Panc1 (cell line): ENCODE data around the gene ZC2HC1B. TPM values are rescaled to one million over a fixed set of nuclear protein-coding genes. Genes with fewer than 3 reads are reported as not detected.

ENCODE experiments used
- ATAC-seq: fragments of 200-7000 bp; cut with Tn5 transposase; 2 replicates; pipeline ENCODE4 v1.9.1; 2020; ENCODE audit warnings: mild to moderate bottlenecking, moderate library complexity
- BruUV-seq: library from RNA; stranded (reverse); fragments of 400-500 nt; replicated peaks from 2 replicates; lab custom pipeline; 2021; lab: Mats Ljungman, UMichigan
- CTCF ChIA-PET: fragments of 300-600 bp; sonication (Branson Sonifier 250); formaldehyde crosslinking; loops from one replicate; lab custom pipeline; 2022; ENCODE audit warnings: antibody characterized with exemption; lab: Charles Lee
- POLR2A ChIA-PET: fragments of 300-600 bp; sonication (Branson Sonifier 250); formaldehyde crosslinking; loops from one replicate; lab custom pipeline; 2022; ENCODE audit warnings: antibody characterized with exemption; lab: Charles Lee
- DNase-seq: peaks from one replicate; pipeline ENCODE4 v3.0.0-alpha.2; 2010; ENCODE audit warnings: low read depth, low spot score
- H3K27ac ChIP-seq: 2 replicates; pipeline ENCODE4 v1.5.1; 2011; ENCODE audit warnings: mild to moderate bottlenecking, low read length, inconsistent platforms
- H3K27me3 ChIP-seq: fragments of 200-500 bp; sonication (Bioruptor generic); 2 replicates; pipeline ENCODE4 v1.6.0; 2014; ENCODE audit warnings: low read length, inconsistent platforms; ENCODE audit not compliant: control insufficient read depth, insufficient read depth
- H3K36me3 ChIP-seq: fragments of 200-500 bp; sonication (Bioruptor generic); 2 replicates; pipeline ENCODE4 v1.5.1; 2014; ENCODE audit warnings: inconsistent platforms, mild to moderate bottlenecking, low read length, moderate library complexity; ENCODE audit not compliant: control insufficient read depth, insufficient read depth
- H3K4me1 ChIP-seq: 2 replicates; pipeline ENCODE4 v1.5.1; 2011; ENCODE audit warnings: inconsistent platforms, mild to moderate bottlenecking, low read length, moderate library complexity; ENCODE audit not compliant: control insufficient read depth, insufficient read depth
- H3K4me3 ChIP-seq, 2 experiments: 2 replicates each; pipeline ENCODE4 v1.5.1; 2011 to 2012; ENCODE audit warnings: low read depth in 2 of 2, low read length in 2 of 2, mild to moderate bottlenecking in 2 of 2, inconsistent platforms in 1 of 2, moderate library complexity in 1 of 2
- H3K9me3 ChIP-seq: fragments of 200-500 bp; sonication (Bioruptor generic); 2 replicates; pipeline ENCODE4 v1.5.1; 2014; ENCODE audit warnings: low read depth, mild to moderate bottlenecking, inconsistent platforms, low read length, moderate library complexity; ENCODE audit not compliant: control insufficient read depth, insufficient read depth
- POLR2AphosphoS5 ChIP-seq: IDR thresholded peaks from 2 replicates; pipeline ENCODE4 v1.6.1; 2012; ENCODE audit warnings: mild to moderate bottlenecking, low read depth, low read length, moderate library complexity
- SIN3A ChIP-seq: IDR thresholded peaks from 2 replicates; pipeline ENCODE4 v1.6.1; 2012; ENCODE audit warnings: low read depth, mild to moderate bottlenecking, low read length, moderate library complexity, borderline replicate concordance; ENCODE audit not compliant: insufficient read depth
- TCF7L2 ChIP-seq: IDR thresholded peaks from 2 replicates; pipeline ENCODE4 v1.6.1; 2011; ENCODE audit warnings: mild to moderate bottlenecking, low read depth, low read length, inconsistent platforms
- in situ Hi-C: cut with HindIII; loops from 2 replicates; pipeline ENCODE4 v1.10.0; 2016; ENCODE audit warnings: low sequenced_read_pairs, low pct_unique_long_range_greater_than_20kb
- intact Hi-C: fragments of 100-400 bp; cut with micrococcal nuclease; formaldehyde crosslinking; loops from one replicate; pipeline ENCODE4 v1.10.0; 2022; ENCODE audit not compliant: unreplicated experiment
- total RNA-seq: library from RNA; stranded (reverse); gene quantifications from one replicate; pipeline ENCODE4 v1.2.1, GENCODE V29; 2021; ENCODE audit not compliant: unreplicated experiment
- TF ChIP-seq, protein P1 (sequence below), 2 experiments: IDR thresholded peaks; 2 replicates each; pipeline ENCODE4 v1.6.1; 2011 to 2012; ENCODE audit warnings: low read depth in 2 of 2, control low read depth in 1 of 2, low read length in 1 of 2, mild to moderate bottlenecking in 1 of 2, moderate library complexity in 1 of 2; ENCODE audit not compliant: insufficient read depth in 1 of 2
- TF ChIP-seq, protein P2 (sequence below): fragments of 450-650 bp; IDR thresholded peaks from 2 replicates; pipeline ENCODE4 v1.5.1; 2017; ENCODE audit warnings: mild to moderate bottlenecking

The ZC2HC1B gene
- total RNA-seq, 1 experiment from 2014 or later = not detected

GRCh38 chr6:143950875-143951274 lies 86.6 kb downstream of the ZC2HC1B start:
- H3K9me3 ChIP-seq = no peaks in the 10 kb centered on the region
- H3K36me3 ChIP-seq = no peaks in the 10 kb centered on the region; the same call in 1 of the 2 replicates
- POLR2A ChIA-PET = no interaction called here
- TF ChIP-seq, protein P1, sequence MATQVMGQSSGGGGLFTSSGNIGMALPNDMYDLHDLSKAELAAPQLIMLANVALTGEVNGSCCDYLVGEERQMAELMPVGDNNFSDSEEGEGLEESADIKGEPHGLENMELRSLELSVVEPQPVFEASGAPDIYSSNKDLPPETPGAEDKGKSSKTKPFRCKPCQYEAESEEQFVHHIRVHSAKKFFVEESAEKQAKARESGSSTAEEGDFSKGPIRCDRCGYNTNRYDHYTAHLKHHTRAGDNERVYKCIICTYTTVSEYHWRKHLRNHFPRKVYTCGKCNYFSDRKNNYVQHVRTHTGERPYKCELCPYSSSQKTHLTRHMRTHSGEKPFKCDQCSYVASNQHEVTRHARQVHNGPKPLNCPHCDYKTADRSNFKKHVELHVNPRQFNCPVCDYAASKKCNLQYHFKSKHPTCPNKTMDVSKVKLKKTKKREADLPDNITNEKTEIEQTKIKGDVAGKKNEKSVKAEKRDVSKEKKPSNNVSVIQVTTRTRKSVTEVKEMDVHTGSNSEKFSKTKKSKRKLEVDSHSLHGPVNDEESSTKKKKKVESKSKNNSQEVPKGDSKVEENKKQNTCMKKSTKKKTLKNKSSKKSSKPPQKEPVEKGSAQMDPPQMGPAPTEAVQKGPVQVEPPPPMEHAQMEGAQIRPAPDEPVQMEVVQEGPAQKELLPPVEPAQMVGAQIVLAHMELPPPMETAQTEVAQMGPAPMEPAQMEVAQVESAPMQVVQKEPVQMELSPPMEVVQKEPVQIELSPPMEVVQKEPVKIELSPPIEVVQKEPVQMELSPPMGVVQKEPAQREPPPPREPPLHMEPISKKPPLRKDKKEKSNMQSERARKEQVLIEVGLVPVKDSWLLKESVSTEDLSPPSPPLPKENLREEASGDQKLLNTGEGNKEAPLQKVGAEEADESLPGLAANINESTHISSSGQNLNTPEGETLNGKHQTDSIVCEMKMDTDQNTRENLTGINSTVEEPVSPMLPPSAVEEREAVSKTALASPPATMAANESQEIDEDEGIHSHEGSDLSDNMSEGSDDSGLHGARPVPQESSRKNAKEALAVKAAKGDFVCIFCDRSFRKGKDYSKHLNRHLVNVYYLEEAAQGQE (IDR thresholded peaks at IDR 0.05; ENCODE audit: insufficient read depth in 1 of 2, low read depth in 2 of 2, low read length in 1 of 2) = no peak
- TF ChIP-seq, protein P2, sequence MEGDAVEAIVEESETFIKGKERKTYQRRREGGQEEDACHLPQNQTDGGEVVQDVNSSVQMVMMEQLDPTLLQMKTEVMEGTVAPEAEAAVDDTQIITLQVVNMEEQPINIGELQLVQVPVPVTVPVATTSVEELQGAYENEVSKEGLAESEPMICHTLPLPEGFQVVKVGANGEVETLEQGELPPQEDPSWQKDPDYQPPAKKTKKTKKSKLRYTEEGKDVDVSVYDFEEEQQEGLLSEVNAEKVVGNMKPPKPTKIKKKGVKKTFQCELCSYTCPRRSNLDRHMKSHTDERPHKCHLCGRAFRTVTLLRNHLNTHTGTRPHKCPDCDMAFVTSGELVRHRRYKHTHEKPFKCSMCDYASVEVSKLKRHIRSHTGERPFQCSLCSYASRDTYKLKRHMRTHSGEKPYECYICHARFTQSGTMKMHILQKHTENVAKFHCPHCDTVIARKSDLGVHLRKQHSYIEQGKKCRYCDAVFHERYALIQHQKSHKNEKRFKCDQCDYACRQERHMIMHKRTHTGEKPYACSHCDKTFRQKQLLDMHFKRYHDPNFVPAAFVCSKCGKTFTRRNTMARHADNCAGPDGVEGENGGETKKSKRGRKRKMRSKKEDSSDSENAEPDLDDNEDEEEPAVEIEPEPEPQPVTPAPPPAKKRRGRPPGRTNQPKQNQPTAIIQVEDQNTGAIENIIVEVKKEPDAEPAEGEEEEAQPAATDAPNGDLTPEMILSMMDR = no peak
- no peak for TF ChIP-seq TCF7L2
- no peak for TF ChIP-seq POLR2AphosphoS5
- TF ChIP-seq SIN3A = no peak
- no peak overlapping the region for H3K4me3 ChIP-seq
- in situ Hi-C loops (no loop called here), intact Hi-C loops (no loop called here)
- H3K27me3 ChIP-seq = no peaks in the 10 kb centered on the region
- ATAC-seq (no peak), DNase-seq (no peak)
- no peak overlapping the region for H3K27ac ChIP-seq
- no peaks in the 10 kb centered on the region for H3K4me1 ChIP-seq
- no TSS peak for BruUV-seq
- CTCF ChIA-PET = interaction anchor here (1.3 kb wide), 1 partner anchor 11 kb away, joined by 5 read pairs; no protein-coding TSS in a partner anchor

- no peaks in the 10 kb centered on the region; the same call in 1 of the 2 replicates for H3K36me3 ChIP-seq
- intact Hi-C loops = no loop called here
- in situ Hi-C loops = no loop called here
- H3K27me3 ChIP-seq = no peaks in the 10 kb centered on the region
- ATAC-seq (no peak), DNase-seq (no peak)
- H3K27ac ChIP-seq = no peak overlapping the region
- ChIA-PET CTCF (interaction anchor here (0.6 kb wide), 1 partner anchor 16 kb away, joined by 3 read pairs; no protein-coding TSS in a partner anchor), POLR2A (no interaction called here)
- no peaks in the 10 kb centered on the region for H3K9me3 ChIP-seq
- no TSS peak for BruUV-seq
- H3K4me1 ChIP-seq = no peaks in the 10 kb centered on the region
- H3K4me3 ChIP-seq = no peak overlapping the region
- no peak for TF ChIP-seq SIN3A
- no peak for TF ChIP-seq TCF7L2
- TF ChIP-seq, protein P1 (IDR thresholded peaks at IDR 0.05; ENCODE audit: insufficient read depth in 1 of 2, low read depth in 2 of 2, low read length in 1 of 2) = no peak
- TF ChIP-seq, protein P2 = no peak
- TF ChIP-seq POLR2AphosphoS5 = no peak
These were observed 87.9 kb downstream of the ZC2HC1B start for GRCh38 chr6:143952060-143952778.
